GM19395 (cell line): ENCODE measurements around the gene NDUFA1.
"Not testable (repeated sequence)": the region's sequence is repeated elsewhere in the genome, so short reads cannot be mapped to it uniquely, and the experiment has no call there.

Experiments used
- ATAC-seq: cut with Tn5 transposase; IDR thresholded peaks from one replicate; pipeline ENCODE4 v1.9.1; 2021; ENCODE audit warnings: mild to moderate bottlenecking, moderate library complexity; ENCODE audit not compliant: unreplicated experiment

NDUFA1 gene

DNA sequence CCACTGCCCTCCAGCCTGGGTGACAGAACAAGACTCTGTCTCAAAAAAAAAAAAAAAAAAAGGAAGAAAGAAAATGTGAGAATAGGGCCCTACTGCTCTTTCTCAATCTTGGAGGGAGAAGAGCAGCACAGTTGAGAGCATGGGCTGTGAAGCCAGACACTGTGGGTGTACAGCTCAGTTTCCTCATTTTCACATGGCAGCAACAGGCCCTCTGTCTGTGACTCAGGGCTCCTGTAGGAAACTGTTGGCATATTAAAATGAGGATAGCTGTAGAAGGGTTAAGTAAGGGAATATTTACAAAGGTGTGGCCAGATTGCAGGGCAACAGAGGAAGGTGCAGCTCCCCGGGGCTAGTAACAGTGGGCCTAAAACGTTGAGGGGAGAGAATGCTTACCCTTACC lies 27.5 kb downstream of the NDUFA1 start:
- no peak for ATAC-seq

DNA sequence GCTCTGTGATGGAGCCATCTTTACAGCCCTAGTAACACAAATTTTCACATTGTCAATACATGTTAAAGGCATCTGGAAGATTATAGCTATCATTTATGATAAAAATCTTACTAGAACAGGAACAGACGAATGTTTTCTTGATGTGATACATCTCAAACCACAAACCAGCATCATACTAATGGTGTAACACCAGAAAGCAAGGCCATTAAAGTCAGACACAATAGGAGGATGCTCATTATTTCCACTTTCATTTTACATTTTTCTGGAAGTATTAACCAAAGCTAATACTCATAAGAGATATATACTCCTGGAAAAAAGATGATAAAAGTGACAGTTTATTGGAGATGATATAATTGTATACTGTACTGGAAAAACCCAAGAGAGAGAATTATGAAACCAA lies 29.3 kb downstream of the NDUFA1 start:
- ATAC-seq: no peak

DNA sequence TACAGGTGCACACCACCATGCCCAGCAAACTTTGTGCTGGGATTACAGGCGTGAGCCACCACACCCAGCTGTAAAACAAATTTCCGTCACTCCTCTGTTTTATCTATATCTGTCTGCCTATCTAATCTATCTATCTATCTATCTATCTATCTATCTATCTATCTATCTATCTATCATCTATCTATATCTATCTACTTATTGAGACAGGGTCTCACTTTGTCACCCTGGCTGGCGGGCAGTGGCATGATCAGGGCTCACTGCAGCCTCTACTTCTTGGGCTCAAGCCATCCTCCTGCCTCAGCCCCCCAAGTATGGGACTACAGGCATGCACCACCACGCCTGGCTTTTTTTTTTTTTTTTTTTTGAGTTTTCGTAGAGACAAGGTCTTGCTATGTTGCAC lies 44.7 kb downstream of the NDUFA1 start:
- no peak for ATAC-seq

DNA sequence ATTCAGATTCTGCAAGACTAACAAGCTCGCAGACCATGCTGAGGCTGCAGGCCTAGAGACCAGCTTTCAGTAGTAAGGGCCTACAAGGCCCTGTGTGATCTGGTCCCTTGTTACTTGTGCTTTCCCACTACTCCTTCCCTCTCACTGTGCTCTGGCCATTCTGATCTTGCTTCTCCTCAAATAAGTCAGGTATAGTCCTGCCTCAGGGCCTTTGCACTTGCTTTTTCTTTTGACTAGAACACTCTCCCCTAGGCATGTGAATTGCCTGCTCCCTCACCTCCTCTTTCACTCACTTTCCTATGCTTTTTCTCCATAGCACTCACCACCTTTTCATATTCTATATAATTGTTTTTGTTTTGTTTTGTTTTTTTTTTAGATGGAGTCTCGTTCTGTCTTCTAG lies 46.2 kb downstream of the NDUFA1 start:
- ATAC-seq: no peak

DNA sequence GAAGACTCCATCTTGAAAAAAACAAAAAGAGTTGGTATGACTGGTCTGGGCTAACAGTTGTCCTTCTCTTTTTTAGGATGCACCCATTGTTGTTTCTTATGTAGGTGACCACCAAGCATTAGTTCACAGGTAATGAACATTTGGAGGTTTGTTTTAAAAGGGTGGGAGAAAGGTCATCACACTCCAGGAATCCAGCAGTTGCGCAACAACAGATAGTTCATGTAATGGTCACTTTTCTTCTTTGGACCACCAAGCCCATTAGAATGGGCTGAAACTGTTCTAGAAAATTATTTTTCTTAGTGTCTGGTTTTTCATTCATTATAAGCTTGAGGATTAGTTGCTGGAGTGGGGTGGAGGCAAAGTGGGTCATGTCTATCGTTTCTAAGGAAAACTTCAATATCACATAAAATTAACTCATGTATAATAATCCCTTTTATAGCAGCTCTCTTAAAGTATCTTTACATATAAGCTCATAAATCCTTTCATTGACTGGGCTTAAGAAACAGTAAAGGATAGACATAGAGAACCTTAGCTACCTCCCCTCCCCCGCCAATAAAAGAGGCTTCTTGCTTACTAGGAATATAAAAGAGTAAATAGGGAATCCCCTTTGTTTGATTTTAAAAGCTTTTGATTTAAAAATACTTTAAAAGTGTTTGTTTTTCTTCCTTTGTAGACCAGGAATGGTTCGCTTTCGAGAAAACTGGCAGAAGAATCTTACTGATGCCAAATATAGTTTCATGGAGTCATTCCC lies 48.4 kb downstream of the NDUFA1 start:
- no peak for ATAC-seq

DNA sequence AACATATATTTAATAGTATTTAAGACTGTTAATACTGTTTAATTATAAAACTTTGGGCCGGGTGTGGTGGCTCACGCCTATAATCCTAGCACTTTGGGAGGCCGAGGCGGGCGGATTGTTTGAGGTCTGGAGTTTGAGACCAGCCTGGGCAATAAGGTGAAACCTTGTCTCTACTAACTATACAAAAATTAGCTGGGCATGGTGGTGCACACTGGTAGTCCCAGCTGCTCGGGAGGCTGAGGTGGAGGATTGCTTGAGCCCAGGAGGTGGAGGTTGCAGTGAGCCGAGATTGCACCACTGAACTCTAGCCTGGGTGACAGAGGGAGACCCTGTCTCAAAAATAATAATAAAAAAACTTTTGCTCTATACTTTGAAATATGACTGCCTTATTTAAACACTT lies 50.8 kb downstream of the NDUFA1 start:
- ATAC-seq: not testable (repeated sequence)
